Astrocyte (in vitro differentiated cells and primary cell): ENCODE measurements around the gene ZG16. TPM values are rescaled to one million over a fixed set of nuclear protein-coding genes. Genes with fewer than 3 reads are reported as not detected.
"Not testable (repeated sequence)": the region's sequence is repeated elsewhere in the genome, so short reads cannot be mapped to it uniquely, and the experiment has no call there.

Experiments
- DNase-seq: peaks from one replicate; pipeline ENCODE4 v3.0.0-alpha.2; 2010; ENCODE audit warnings: low read depth
- FAIRE-seq: peaks from 2 replicates; lab custom pipeline; 2011; peaks lifted over from hg19 to GRCh38; lab: Jason Lieb, UNC
- H2AFZ ChIP-seq: 2 replicates; pipeline ENCODE4 v1.6.0; 2012; ENCODE audit warnings: low read depth, low read length, inconsistent platforms
- H3K27ac ChIP-seq: 2 replicates; pipeline ENCODE4 v1.5.1; 2011; ENCODE audit warnings: low read depth, low read length, inconsistent platforms
- H3K27me3 ChIP-seq: 2 replicates; pipeline ENCODE4 v1.6.0; 2011; ENCODE audit warnings: low read length, inconsistent platforms; ENCODE audit not compliant: insufficient read depth
- H3K36me3 ChIP-seq: 2 replicates; pipeline ENCODE4 v1.5.1; 2011; ENCODE audit warnings: low read length, inconsistent platforms; ENCODE audit not compliant: insufficient read depth
- H3K4me1 ChIP-seq: 2 replicates; pipeline ENCODE4 v1.5.1; 2011; ENCODE audit warnings: low read length, inconsistent platforms; ENCODE audit not compliant: insufficient read depth
- H3K4me2 ChIP-seq: 2 replicates; pipeline ENCODE4 v1.6.0; 2012; ENCODE audit warnings: low read length, inconsistent platforms
- H3K4me3 ChIP-seq: 2 replicates; pipeline ENCODE4 v1.5.1; 2011; ENCODE audit warnings: low read depth, mild to moderate bottlenecking, low read length, inconsistent platforms; ENCODE audit not compliant: insufficient read depth
- H3K79me2 ChIP-seq: 2 replicates; pipeline ENCODE4 v1.6.0; 2012; ENCODE audit warnings: mild to moderate bottlenecking, low read length, inconsistent platforms; ENCODE audit not compliant: insufficient read depth
- H3K9ac ChIP-seq: 2 replicates; pipeline ENCODE4 v1.6.0; 2012; ENCODE audit warnings: mild to moderate bottlenecking, low read length, inconsistent platforms
- H3K9me3 ChIP-seq: 2 replicates; pipeline ENCODE4 v1.5.1; 2012; ENCODE audit warnings: low read depth, mild to moderate bottlenecking, low read length, inconsistent platforms; ENCODE audit not compliant: insufficient read depth
- H4K20me1 ChIP-seq: 2 replicates; pipeline ENCODE4 v1.6.0; 2012; ENCODE audit warnings: low read length, inconsistent platforms; ENCODE audit not compliant: insufficient read depth
- H3K27ac Mint-ChIP-seq: one replicate; pipeline ENCODE4 v1.8.0; 2021; ENCODE audit warnings: mild to moderate bottlenecking, mixed read lengths; ENCODE audit not compliant: unreplicated experiment
- H3K27me3 Mint-ChIP-seq: one replicate; pipeline ENCODE4 v1.8.0; 2021; ENCODE audit warnings: low read depth, mixed read lengths; ENCODE audit not compliant: unreplicated experiment
- H3K36me3 Mint-ChIP-seq: one replicate; pipeline ENCODE4 v1.8.0; 2021; ENCODE audit warnings: low read depth, mixed read lengths; ENCODE audit not compliant: unreplicated experiment
- H3K4me1 Mint-ChIP-seq: one replicate; pipeline ENCODE4 v1.8.0; 2021; ENCODE audit warnings: low read depth, mixed read lengths; ENCODE audit not compliant: unreplicated experiment
- H3K4me3 Mint-ChIP-seq: one replicate; pipeline ENCODE4 v1.8.0; 2021; ENCODE audit warnings: mild to moderate bottlenecking, moderate library complexity, mixed read lengths; ENCODE audit not compliant: unreplicated experiment
- H3K9me3 Mint-ChIP-seq: one replicate; pipeline ENCODE4 v1.8.0; 2021; ENCODE audit warnings: mild to moderate bottlenecking, mixed read lengths; ENCODE audit not compliant: unreplicated experiment
- EZH2 ChIP-seq: IDR thresholded peaks from 2 replicates; pipeline ENCODE4 v1.6.1; 2012; ENCODE audit warnings: mild to moderate bottlenecking, low read length, inconsistent platforms; ENCODE audit not compliant: insufficient read depth
- total RNA-seq: library from RNA; stranded (reverse); gene quantifications from 2 replicates; pipeline ENCODE4 v1.2.1, GENCODE V29; 2021
- TF ChIP-seq, protein P1 (sequence below): IDR thresholded peaks from 2 replicates; pipeline ENCODE4 v1.5.1; 2011; ENCODE audit warnings: low read depth, mild to moderate bottlenecking, inconsistent platforms, low read length, moderate library complexity; ENCODE audit not compliant: insufficient read depth

ZG16 gene
- total RNA-seq, 1 donor from 2014 or later, result not detected

DNA sequence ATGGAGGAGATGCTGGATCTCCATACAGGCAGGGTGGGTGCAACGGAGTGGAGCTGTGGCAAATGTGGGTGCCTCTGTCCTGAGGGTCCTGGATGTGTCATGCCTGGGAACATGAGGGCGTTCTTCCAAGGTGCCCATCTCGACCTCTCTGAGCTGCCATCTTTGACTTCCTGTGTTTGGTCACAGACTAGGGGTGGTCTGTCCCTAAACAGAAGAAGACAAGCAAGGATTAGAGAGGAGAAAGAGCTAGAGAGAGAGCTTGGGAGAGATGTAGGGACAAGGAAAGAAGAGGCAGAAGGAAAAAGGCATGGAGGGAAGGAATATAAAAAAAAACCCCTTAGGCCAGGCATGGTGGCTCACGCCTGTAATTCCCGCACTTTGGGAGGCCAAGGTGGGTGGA lies 3.3 kb upstream of the ZG16 start:
- Mint-ChIP-seq H3K27ac (no peak overlapping the region), H3K27me3 (peaks cover 29% of the 10 kb centered on the region), H3K36me3 (no peaks in the 10 kb centered on the region), H3K9me3 (no peaks in the 10 kb centered on the region), H3K4me1 (no peaks in the 10 kb centered on the region), H3K4me3 (no peak overlapping the region)
- Histone ChIP-seq H3K27ac (no peak overlapping the region), H3K36me3 (no peaks in the 10 kb centered on the region), H3K27me3 (peaks cover 9% of the 10 kb centered on the region), H4K20me1 (no peaks in the 10 kb centered on the region), H3K9me3 (no peaks in the 10 kb centered on the region), H3K4me1 (peaks cover 5% of the 10 kb centered on the region), H2AFZ (no peak overlapping the region), H3K9ac (no peak overlapping the region), H3K79me2 (no peaks in the 10 kb centered on the region), H3K4me2 (no peak overlapping the region), H3K4me3 (no peak overlapping the region)
- FAIRE-seq, result no peak
- TF ChIP-seq EZH2, result no peak
- TF ChIP-seq, protein P1, sequence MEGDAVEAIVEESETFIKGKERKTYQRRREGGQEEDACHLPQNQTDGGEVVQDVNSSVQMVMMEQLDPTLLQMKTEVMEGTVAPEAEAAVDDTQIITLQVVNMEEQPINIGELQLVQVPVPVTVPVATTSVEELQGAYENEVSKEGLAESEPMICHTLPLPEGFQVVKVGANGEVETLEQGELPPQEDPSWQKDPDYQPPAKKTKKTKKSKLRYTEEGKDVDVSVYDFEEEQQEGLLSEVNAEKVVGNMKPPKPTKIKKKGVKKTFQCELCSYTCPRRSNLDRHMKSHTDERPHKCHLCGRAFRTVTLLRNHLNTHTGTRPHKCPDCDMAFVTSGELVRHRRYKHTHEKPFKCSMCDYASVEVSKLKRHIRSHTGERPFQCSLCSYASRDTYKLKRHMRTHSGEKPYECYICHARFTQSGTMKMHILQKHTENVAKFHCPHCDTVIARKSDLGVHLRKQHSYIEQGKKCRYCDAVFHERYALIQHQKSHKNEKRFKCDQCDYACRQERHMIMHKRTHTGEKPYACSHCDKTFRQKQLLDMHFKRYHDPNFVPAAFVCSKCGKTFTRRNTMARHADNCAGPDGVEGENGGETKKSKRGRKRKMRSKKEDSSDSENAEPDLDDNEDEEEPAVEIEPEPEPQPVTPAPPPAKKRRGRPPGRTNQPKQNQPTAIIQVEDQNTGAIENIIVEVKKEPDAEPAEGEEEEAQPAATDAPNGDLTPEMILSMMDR, result no peak
- no peak for DNase-seq

DNA sequence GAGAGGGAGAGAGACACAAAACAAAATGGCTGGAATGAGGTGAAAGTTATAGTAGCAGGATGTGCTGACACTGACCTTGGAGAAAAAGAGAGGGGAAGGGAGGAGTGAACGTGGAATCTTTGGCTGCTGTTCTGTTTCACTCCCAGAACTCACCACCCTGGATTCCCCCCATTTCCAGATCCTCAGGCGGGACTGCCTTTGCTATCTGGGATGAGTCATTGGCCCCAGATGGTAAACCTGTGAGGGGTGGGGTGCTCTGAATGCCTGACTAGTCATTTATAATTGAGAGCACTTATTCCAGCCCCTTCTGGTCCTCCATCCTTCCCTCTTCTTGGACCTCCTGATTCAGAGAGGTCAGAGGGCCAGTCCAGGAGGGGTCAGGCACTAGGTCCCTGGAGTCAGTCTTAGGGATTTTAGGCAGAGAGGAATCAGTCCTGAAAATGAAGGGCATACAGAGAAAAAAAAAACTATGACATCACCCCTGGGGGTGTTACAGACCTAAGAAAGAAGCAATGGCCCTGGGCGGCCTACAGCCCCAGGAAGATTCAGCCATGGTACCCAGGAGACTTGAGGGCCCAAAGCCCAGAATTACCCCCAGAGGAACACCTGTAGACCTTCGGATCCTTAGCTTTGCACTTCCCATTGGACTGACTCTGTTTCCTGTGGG lies 2.2 kb upstream of the ZG16 start:
- no peaks in the 10 kb centered on the region for H3K79me2 ChIP-seq
- no peak overlapping the region for H3K27ac ChIP-seq
- no peak overlapping the region for H3K4me2 ChIP-seq
- peaks cover 9% of the 10 kb centered on the region for H3K27me3 ChIP-seq
- no peak overlapping the region for H3K4me3 ChIP-seq
- Mint-ChIP-seq H3K4me3 (no peak overlapping the region), H3K9me3 (peaks cover 2% of the 10 kb centered on the region), H3K4me1 (no peaks in the 10 kb centered on the region), H3K27me3 (peaks cover 41% of the 10 kb centered on the region), H3K36me3 (no peaks in the 10 kb centered on the region), H3K27ac (no peak overlapping the region)
- peak overlapping the region; percentile 52 for H2AFZ ChIP-seq
- H3K36me3 ChIP-seq, result no peaks in the 10 kb centered on the region
- no peaks in the 10 kb centered on the region for H3K9me3 ChIP-seq
- TF ChIP-seq EZH2, result no peak
- TF ChIP-seq, protein P1, result no peak
- H4K20me1 ChIP-seq, result no peaks in the 10 kb centered on the region
- H3K9ac ChIP-seq, result no peak overlapping the region
- FAIRE-seq (no peak), DNase-seq (peak; percentile 45)
- H3K4me1 ChIP-seq, result peaks cover 5% of the 10 kb centered on the region

DNA sequence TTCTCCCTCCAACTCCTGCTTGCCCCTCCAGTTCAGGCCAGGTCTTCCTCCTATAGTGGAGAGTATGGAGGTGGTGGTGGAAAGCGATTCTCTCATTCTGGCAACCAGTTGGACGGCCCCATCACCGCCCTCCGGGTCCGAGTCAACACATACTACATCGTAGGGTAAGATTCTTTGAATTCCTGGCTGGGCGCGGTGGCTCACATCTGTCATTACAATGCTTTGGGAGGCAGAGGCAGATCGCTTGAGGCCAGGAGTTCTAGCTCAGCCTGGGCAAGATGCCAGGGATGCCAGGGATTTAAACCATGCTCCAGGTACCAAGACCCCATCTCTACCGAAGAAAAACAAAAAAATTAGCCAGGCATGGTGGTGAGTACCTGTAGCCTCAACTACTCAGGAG lies 1.4 kb downstream of the ZG16 start:
- Histone ChIP-seq H2AFZ (no peak overlapping the region), H4K20me1 (no peaks in the 10 kb centered on the region), H3K27ac (no peak overlapping the region), H3K4me1 (peaks cover 5% of the 10 kb centered on the region), H3K9ac (no peak overlapping the region), H3K36me3 (no peaks in the 10 kb centered on the region), H3K9me3 (no peaks in the 10 kb centered on the region), H3K4me2 (no peak overlapping the region), H3K79me2 (no peaks in the 10 kb centered on the region), H3K4me3 (no peak overlapping the region), H3K27me3 (peaks cover 21% of the 10 kb centered on the region)
- FAIRE-seq (no peak), DNase-seq (no peak)
- Mint-ChIP-seq H3K9me3 (peaks cover 4% of the 10 kb centered on the region), H3K4me1 (no peaks in the 10 kb centered on the region), H3K27me3 (peaks cover 41% of the 10 kb centered on the region), H3K4me3 (no peak overlapping the region), H3K36me3 (no peaks in the 10 kb centered on the region), H3K27ac (no peak overlapping the region)
- TF ChIP-seq EZH2, result no peak
- TF ChIP-seq, protein P1, result no peak

DNA sequence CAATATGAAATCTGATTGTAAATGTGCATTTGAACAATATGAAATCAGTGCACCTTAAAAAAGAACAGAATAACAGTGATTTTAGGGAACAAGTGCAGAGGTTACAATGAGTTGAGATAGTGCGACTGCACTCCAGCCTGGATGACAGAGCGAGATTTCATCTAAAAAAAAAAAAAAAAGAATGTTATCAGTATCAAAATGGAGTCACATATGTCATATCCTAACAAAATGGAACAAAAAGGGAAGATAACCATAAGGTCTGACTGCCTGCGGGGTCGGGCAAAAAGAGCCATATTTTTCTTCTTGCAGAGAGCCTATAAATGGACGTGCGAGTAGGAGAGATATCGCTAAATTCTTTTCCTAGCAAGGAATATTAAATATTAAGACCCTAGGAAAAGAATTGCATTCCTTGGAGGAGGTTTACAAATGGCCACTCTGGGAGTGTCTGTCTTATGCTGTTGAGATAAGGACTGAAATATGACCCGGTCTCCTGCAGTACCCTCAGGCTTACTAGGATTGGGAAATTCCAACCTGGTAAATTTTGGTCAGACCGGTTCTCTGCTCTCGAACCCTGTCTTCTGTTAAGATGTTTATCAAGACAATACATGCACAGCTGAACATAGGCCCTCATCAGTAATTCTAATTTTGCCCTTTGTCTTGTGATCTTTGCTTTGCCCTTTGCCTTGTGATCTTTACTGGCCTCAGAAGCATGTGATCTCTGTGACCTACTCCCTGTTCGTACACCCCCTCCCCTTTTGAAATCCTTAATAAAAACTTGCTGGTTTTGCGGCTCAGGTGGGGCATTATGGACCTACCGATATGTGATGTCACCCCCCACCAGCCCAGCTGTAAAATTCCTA lies 5.3 kb downstream of the ZG16 start:
- peaks cover 32% of the 10 kb centered on the region for H3K27me3 Mint-ChIP-seq
- not testable (repeated sequence) for H3K36me3 ChIP-seq, H4K20me1 ChIP-seq, H3K27ac ChIP-seq, H3K36me3 Mint-ChIP-seq, H3K9me3 Mint-ChIP-seq, FAIRE-seq, H3K4me3 Mint-ChIP-seq, H3K9me3 ChIP-seq, H3K4me2 ChIP-seq, H3K4me1 Mint-ChIP-seq, H2AFZ ChIP-seq, H3K4me1 ChIP-seq, H3K27ac Mint-ChIP-seq, H3K9ac ChIP-seq, H3K79me2 ChIP-seq, DNase-seq, H3K4me3 ChIP-seq
- peaks cover 21% of the 10 kb centered on the region for H3K27me3 ChIP-seq
